SJSA1 (cell line): ENCODE data around the gene FGFBP2. TPM values are rescaled to one million over a fixed set of nuclear protein-coding genes. Genes with fewer than 3 reads are reported as not detected.

Experiments
- DNase-seq, 2 experiments: peaks; one replicate each; pipeline ENCODE4 v3.0.0-alpha.2; 2015 to 2020; ENCODE audit warnings: low spot score in 2 of 2, low read depth in 1 of 2
- H3K27ac ChIP-seq: fragments of 250-450 bp; sonication (Bioruptor Pico); 2 replicates; pipeline ENCODE4 v1.5.1; 2020; ENCODE audit warnings: mild to moderate bottlenecking, moderate library complexity
- H3K27me3 ChIP-seq: fragments of 250-450 bp; sonication (Bioruptor Pico); replicated peaks from 2 replicates; pipeline ENCODE4 v1.5.1; 2020; ENCODE audit warnings: mild to moderate bottlenecking, moderate library complexity
- H3K36me3 ChIP-seq: fragments of 250-450 bp; sonication (Bioruptor Pico); 2 replicates; pipeline ENCODE4 v1.5.1; 2020; ENCODE audit warnings: mild to moderate bottlenecking
- H3K4me1 ChIP-seq: fragments of 250-450 bp; sonication (Bioruptor Pico); replicated peaks from 2 replicates; pipeline ENCODE4 v1.6.1; 2021; ENCODE audit warnings: mild to moderate bottlenecking
- H3K4me3 ChIP-seq: fragments of 250-450 bp; sonication (Bioruptor Pico); 2 replicates; pipeline ENCODE4 v1.5.1; 2020; ENCODE audit warnings: mild to moderate bottlenecking
- H3K9me3 ChIP-seq: fragments of 250-450 bp; sonication (Bioruptor Pico); replicated peaks from 2 replicates; pipeline ENCODE4 v1.5.1; 2020; ENCODE audit warnings: mild to moderate bottlenecking
- total RNA-seq: library from RNA; depleted of rRNA; stranded (reverse); fragments of >200 nt; shearing (Covaris generic); gene quantifications from 2 replicates; pipeline ENCODE4 v1.2.3, GENCODE V29; 2014; rRNA removed

The FGFBP2 gene, protein sequence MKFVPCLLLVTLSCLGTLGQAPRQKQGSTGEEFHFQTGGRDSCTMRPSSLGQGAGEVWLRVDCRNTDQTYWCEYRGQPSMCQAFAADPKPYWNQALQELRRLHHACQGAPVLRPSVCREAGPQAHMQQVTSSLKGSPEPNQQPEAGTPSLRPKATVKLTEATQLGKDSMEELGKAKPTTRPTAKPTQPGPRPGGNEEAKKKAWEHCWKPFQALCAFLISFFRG
- total RNA-seq: not detected in 2 replicates

DNA sequence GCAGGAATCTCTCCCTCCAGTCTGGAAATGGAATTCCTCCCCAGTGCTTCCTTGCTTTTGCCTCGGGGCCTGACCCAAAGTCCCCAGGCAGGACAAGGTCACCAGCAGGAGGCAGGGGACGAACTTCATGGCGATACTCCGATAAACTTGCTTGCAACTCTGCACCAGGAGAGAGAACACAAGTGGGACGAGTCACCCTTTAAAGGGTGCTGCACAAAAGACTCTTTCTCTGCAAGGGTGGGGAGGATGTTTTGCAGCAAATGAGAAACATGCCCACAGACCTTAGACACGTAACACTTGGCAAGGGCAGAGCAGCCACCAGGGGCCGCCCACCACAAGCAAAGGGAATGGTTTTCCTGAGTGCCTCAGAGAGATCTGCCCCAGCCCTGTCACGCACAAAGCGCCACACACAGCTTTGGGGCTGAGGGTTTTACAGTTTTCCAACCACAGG, at the start of gene FGFBP2:
TSS of gene FGFBP2 (minus strand) at position 175 of the 451 bp plus-strand sequence. CDS start at position 129, 46 bp downstream.
- H3K36me3 ChIP-seq: no peaks in the 10 kb centered on the region

DNA sequence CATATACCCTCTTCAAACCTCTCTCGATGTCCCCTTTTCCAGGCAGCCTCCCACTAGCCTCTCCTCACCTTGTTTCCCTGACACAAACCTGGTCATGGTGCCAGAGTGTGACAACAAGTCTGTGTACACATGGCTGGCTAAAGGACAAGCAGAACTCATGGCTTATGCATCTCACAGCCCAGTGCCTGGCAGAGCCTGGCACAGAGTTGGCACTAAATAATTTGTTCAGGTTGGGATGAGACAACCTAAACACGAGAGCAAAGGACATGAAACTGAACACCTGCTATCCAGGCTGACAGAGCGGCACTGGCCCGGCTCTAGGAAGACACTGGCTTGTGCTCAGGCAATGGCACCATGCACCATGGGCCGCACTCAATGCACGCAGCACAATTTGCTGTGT, 48.2 kb upstream of the FGFBP2 start:
- H3K9me3 ChIP-seq: no peaks in the 10 kb centered on the region
- no peak overlapping the region for H3K4me3 ChIP-seq
- DNase-seq: no peak
- H3K27me3 ChIP-seq: no peaks in the 10 kb centered on the region
- H3K27ac ChIP-seq: no peak overlapping the region
- H3K4me1 ChIP-seq: no peaks in the 10 kb centered on the region
- H3K36me3 ChIP-seq: no peaks in the 10 kb centered on the region

More for the DNA sequence above, at the start of gene FGFBP2:
- H3K9me3 ChIP-seq: no peaks in the 10 kb centered on the region
- H3K4me3 ChIP-seq: no peak within 1 kb of the TSS
- peak; percentile 12 to 42 for DNase-seq
- no peaks in the 10 kb centered on the region for H3K27me3 ChIP-seq
- H3K4me1 ChIP-seq: no peaks in the 10 kb centered on the region
- no peak within 1 kb of the TSS for H3K27ac ChIP-seq

DNA sequence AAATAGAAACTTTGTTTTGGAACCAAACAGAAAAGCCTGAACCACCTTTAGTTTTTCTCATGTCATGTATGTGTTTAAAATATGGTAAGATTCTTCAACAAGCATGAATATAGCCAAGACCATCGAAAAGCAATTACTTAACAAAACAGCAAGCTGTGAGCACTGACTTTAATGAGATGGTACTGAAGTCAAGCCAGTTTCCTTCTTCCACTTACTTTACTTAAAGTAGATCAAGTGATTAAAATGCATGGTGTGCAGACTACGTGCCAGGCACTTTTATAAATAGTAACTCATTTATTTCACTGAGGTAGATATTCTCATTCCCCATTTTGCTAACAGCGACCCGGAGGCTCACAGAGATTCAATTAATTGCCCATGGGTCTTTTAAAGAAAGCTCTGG, 46.2 kb upstream of the FGFBP2 start:
- no peak overlapping the region for H3K4me3 ChIP-seq
- H3K36me3 ChIP-seq: no peaks in the 10 kb centered on the region
- no peaks in the 10 kb centered on the region for H3K4me1 ChIP-seq
- no peaks in the 10 kb centered on the region for H3K9me3 ChIP-seq
- H3K27ac ChIP-seq: no peak overlapping the region
- no peaks in the 10 kb centered on the region for H3K27me3 ChIP-seq
- DNase-seq: no peak

DNA sequence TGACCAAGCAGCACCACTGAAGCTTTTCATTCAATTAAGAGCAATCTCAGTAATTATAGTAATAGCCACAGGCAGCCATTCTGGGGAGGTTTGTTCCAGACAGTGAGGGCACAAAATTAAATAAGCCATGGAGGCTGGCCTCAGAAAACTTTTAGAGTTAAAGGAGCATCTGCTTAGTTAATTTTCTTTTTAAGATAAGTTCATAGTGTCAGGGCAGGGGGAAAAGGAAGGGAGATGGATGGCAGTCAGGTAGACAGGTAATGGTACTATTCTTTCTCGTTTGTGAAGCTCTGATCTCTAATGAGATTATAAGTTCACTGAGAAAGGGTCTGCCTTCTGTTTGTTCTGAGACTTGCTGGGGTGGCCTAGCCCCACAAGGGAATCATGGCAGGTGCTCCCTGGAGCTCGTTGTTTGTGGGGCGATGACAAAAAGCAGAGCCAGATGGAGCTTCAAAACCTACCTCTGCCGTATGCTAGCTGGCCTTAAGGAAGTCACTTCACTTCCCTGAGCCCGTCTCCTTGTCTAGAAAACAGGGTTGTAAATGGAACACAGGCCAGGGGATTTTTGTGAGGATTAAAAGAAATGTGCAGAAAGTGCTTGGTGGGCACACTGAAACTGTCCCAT, 44.6 kb upstream of the FGFBP2 start:
- Histone ChIP-seq H3K27ac (no peak overlapping the region), H3K4me3 (no peak overlapping the region), H3K4me1 (no peaks in the 10 kb centered on the region), H3K9me3 (no peaks in the 10 kb centered on the region), H3K36me3 (no peaks in the 10 kb centered on the region), H3K27me3 (no peaks in the 10 kb centered on the region)
- DNase-seq: no peak

DNA sequence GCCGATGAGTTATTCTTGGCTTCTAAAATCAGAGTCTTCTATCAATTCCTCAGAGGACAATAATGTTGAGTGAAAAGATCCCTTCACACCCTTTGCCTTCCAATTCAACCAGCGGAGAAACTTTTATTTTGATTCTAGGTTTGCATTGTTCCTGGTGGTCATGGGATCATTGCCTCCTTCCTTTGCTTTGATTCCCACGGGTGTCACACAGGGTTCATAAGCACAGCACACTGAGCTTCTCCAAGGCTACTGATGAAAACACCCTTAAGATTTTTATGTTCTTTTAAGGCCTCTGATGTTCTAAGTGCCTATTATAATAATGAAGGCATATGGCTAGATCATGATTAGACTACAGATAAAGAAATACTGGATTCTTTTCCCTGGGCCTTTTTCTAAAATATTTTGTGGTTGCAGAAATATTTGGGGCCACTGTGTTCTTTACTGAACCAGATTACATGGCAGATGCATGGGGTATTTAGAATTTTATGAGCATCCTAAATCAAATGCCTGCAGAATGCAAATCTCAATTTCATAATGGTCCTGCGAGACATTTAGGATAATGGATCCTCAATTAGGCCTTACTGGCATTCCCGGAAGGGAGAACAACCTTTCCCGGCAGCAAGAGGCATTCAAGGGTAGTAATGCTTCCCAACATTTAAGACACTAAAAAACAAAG, 43.9 kb upstream of the FGFBP2 start:
- DNase-seq: no peak
- no peak overlapping the region for H3K4me3 ChIP-seq
- no peaks in the 10 kb centered on the region for H3K27me3 ChIP-seq
- no peak overlapping the region for H3K27ac ChIP-seq
- no peaks in the 10 kb centered on the region for H3K36me3 ChIP-seq
- H3K4me1 ChIP-seq: no peaks in the 10 kb centered on the region
- H3K9me3 ChIP-seq: no peaks in the 10 kb centered on the region

DNA sequence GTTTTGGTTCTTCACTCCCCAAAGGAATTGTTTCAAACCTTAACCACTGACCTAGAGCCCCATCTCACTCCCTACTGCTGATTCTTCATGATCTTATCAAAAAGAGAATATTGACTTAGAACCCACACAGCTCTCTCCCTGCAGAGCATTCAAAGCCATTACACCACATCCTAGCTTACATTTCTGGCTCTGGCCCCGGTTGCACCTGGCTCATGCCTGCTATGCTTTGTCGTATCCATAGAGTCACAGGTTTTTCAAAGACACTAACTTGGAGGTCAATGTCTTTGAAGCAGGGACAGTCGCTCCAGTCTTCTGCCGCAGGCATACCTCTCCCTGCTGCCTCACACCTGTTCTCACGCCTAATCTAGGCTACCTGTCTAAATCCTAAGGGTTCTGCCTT, 42.7 kb upstream of the FGFBP2 start:
- no peak overlapping the region for H3K27ac ChIP-seq
- H3K9me3 ChIP-seq: no peaks in the 10 kb centered on the region
- H3K36me3 ChIP-seq: no peaks in the 10 kb centered on the region
- H3K4me3 ChIP-seq: no peak overlapping the region
- no peaks in the 10 kb centered on the region for H3K4me1 ChIP-seq
- DNase-seq: no peak
- H3K27me3 ChIP-seq: no peaks in the 10 kb centered on the region

DNA sequence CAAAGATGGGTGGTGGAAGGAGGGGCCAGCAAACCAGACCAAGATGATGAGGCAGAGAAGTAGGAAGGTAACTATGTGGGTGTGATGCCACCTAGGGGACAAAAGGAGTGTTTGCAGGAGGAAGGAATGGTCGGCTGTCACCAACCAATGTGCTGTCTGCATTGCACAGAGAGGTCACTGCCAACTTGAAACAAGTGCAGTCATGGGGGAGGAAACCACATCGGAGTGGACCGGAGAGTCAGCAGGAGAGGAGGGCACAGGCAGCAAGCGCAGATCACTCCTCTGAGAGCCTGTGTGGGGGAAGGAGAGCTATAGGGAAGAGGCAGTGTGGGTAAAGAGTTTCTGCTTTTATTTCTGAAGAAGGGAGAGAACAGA, 38.5 kb upstream of the FGFBP2 start:
- Histone ChIP-seq H3K27ac (no peak overlapping the region), H3K9me3 (no peaks in the 10 kb centered on the region), H3K4me3 (no peak overlapping the region), H3K27me3 (no peaks in the 10 kb centered on the region), H3K36me3 (no peaks in the 10 kb centered on the region), H3K4me1 (no peaks in the 10 kb centered on the region)
- peak; percentile 31 to 38 for DNase-seq

DNA sequence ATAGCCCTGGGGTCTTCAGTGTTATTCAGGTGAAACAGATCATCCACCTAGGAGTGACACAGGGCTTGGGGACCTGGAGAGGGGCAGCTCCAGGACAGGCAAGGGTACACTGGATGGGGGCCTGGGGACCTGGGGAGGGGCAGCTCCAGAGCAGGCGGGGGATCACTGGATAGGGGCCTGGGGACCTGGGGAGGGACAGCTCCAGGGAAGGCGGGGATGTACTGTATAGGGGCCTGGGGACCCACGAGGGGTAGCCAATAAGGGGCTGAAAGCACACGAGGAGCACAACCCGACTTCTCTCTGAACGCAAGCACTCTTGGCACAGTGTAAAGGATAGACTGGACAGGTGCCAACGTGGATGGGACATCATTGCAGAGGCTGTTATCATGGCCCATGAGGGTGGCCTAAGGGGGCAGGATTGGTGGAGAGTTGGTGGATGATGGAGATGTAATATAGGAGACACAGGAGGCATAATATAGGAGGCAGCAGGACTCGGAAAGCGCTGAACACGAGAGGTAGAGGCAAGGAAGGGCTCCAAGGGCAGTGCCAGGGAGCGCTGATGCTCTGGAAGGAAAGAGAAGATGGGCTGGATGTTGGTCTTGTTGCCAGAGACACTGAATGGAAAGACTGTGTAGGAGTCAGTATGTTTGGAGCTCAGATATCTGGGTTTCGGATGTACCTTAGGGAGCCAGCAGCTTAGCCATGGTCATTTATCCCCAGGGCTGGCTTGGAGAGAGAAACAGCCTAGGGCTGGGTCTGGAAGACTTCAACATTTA, 37.9 kb upstream of the FGFBP2 start:
- Histone ChIP-seq H3K27ac (no peak overlapping the region), H3K9me3 (no peaks in the 10 kb centered on the region), H3K27me3 (no peaks in the 10 kb centered on the region), H3K4me3 (no peak overlapping the region), H3K36me3 (no peaks in the 10 kb centered on the region), H3K4me1 (no peaks in the 10 kb centered on the region)
- no peak for DNase-seq

DNA sequence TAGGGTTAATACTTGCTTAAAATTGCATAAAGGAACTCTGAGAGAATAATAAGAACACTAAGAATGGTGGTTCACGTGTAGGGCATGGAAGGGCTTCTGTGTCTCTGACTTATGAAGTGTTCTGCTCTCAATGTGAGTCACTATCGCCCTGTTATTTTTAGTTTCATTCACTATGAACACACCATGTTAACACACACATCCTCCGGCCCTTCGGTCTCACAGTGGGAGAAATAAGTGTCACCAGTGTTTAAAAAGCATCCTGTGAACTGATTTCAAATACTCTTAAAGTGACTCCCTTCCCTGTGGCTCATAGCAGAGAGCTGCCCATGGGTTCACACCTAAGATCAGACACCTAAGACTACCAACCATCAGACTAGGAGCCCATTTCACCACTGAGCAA, 33.8 kb upstream of the FGFBP2 start:
- Histone ChIP-seq H3K27me3 (no peaks in the 10 kb centered on the region), H3K4me1 (no peaks in the 10 kb centered on the region), H3K27ac (no peak overlapping the region), H3K9me3 (no peaks in the 10 kb centered on the region), H3K4me3 (no peak overlapping the region), H3K36me3 (no peaks in the 10 kb centered on the region)
- DNase-seq: no peak

DNA sequence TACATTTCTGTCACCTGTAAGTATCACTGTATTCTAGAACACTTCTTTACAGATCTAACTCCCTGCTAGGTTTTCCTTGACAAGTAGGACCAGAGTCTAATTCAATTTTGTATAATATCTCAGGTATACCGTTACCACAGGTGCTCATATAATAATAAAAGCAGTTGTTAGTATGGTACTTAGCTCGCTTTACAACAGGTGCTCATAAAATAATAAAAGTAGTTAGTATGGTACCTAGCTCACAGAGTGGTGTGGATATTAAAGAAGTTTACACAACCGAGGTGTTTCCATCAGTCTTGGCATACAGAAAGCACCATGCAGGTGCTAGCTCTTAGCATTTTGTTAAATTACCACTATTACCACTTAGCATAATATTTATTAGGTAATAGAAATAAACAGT, 32.9 kb upstream of the FGFBP2 start:
- Histone ChIP-seq H3K4me1 (no peaks in the 10 kb centered on the region), H3K9me3 (no peaks in the 10 kb centered on the region), H3K27ac (no peak overlapping the region), H3K27me3 (no peaks in the 10 kb centered on the region), H3K36me3 (no peaks in the 10 kb centered on the region), H3K4me3 (no peak overlapping the region)
- DNase-seq: no peak

DNA sequence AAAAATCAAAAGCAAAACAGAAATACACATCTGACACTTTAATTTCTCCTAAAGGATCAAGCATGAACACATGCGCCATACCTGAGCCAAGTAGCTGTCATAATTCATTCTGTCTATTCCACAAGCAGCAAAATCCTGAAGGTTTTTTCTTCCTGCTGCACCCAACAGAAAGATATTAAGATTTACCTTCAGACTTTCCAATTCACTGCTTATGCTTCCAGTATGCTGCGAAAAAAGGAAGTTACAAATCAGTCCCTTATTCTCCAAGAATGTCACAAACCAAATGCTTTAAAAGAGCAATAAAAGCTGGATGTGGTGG, 29.2 kb upstream of the FGFBP2 start:
- no peak overlapping the region for H3K27ac ChIP-seq
- H3K27me3 ChIP-seq: no peaks in the 10 kb centered on the region
- no peak for DNase-seq
- H3K36me3 ChIP-seq: no peaks in the 10 kb centered on the region
- no peaks in the 10 kb centered on the region for H3K9me3 ChIP-seq
- no peak overlapping the region for H3K4me3 ChIP-seq
- H3K4me1 ChIP-seq: no peaks in the 10 kb centered on the region

DNA sequence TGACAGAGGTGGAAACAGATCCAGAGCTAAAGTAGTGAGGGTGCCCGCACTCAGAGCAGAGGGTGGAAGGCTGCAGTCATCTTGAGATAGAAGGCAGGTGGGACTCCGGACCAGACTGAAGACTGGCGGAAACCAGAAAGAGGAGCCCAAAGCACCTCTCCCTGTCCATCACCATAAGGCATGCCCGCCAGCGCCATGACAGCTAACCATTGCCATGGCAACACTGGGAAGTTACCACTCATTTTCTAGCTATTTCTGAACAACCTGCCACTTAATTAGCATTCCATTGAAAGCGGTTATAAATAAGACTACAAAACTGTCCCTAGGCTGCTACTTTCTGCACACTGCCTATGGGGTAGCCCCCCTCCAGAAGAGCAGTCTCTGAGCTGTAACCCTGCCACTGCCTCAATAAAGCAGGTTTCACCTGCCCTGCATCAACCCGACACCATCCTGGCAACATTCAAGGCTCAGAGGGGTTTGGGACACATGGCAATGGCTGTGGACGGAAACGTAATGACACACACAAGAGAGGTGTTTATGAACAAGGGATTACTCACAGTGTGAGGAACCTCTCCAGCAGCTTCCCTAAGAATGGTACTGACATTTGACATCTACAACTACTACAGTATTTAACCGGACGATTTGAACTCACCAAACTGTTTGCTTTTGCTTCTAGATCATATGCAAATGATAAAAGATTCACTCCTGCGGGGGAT, 27.8 kb upstream of the FGFBP2 start:
- Histone ChIP-seq H3K27ac (no peak overlapping the region), H3K9me3 (no peaks in the 10 kb centered on the region), H3K4me3 (no peak overlapping the region), H3K4me1 (no peaks in the 10 kb centered on the region), H3K36me3 (no peaks in the 10 kb centered on the region), H3K27me3 (no peaks in the 10 kb centered on the region)
- DNase-seq: no peak

DNA sequence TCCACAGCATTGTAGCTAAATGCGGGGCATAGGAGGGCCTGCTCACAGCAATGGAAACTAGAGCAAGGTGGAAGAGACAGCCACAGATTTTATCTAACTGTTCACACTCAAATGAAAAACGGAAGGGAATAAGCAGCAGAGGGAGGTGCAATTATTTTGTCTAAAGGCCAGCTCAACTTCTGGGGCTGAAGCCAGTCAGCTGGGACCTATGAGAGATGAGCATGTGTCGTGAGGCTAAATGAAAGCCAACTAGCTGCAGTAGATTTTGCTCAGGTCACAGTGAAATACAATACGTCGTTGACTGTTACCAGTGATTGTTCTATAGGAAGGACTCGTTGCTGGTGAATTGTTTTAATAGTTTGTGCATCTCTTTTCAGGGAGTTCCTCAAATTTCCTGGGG, 26.4 kb upstream of the FGFBP2 start:
- Histone ChIP-seq H3K27me3 (no peaks in the 10 kb centered on the region), H3K9me3 (no peaks in the 10 kb centered on the region), H3K4me1 (no peaks in the 10 kb centered on the region), H3K36me3 (no peaks in the 10 kb centered on the region), H3K27ac (no peak overlapping the region), H3K4me3 (no peak overlapping the region)
- DNase-seq: no peak
